BJ (cell line): ENCODE data around the gene INAVA. TPM values are rescaled to one million over a fixed set of nuclear protein-coding genes. Genes with fewer than 3 reads are reported as not detected.
"Not testable (repeated sequence)": the region's sequence is repeated elsewhere in the genome, so short reads cannot be mapped to it uniquely, and the experiment has no call there.

Source experiments
- CTCF ChIA-PET: fragments of 350-600 bp; formaldehyde crosslinking; extraction: SDS; loops from one replicate; lab custom pipeline; 2021; ENCODE audit warnings: antibody characterized with exemption, inconsistent platforms; lab: Yijun Ruan, JAX
- POLR2A ChIA-PET: fragments of 300-600 bp; sonication (Branson Sonifier 250); formaldehyde crosslinking; extraction: SDS; loops from one replicate; lab custom pipeline; 2021; ENCODE audit warnings: antibody characterized with exemption; lab: Charles Lee
- DNase-seq: peaks from one replicate; pipeline ENCODE4 v3.0.0-alpha.2; 2011; ENCODE audit warnings: low read depth
- H3K27me3 ChIP-seq: 2 replicates; pipeline ENCODE4 v1.6.0; 2011; ENCODE audit warnings: low read length; ENCODE audit not compliant: control insufficient read depth, insufficient read depth
- H3K36me3 ChIP-seq: 2 replicates; pipeline ENCODE4 v1.5.1; 2011; ENCODE audit warnings: low read length; ENCODE audit not compliant: control insufficient read depth, insufficient read depth
- H3K4me3 ChIP-seq: 2 replicates; pipeline ENCODE4 v1.5.1; 2011; ENCODE audit warnings: low read depth, mild to moderate bottlenecking, control low read depth, low read length
- CTCF ChIP-seq: IDR thresholded peaks from 2 replicates; pipeline ENCODE4 v1.5.1; 2011; ENCODE audit warnings: low read depth, mild to moderate bottlenecking, control low read depth, inconsistent platforms, low read length, moderate library complexity; ENCODE audit not compliant: insufficient read depth
- polyA plus RNA-seq: library from polyadenylated mRNA; depleted of rRNA; stranded (reverse); fragments of >200 nt; gene quantifications from 2 replicates; pipeline ENCODE4 v1.2.3, GENCODE V29; 2011

The INAVA gene
- polyA plus RNA-seq, 1 experiment: 0.01 TPM

- DNase-seq: no peak
- Histone ChIP-seq H3K36me3 (no peaks in the 10 kb centered on the region), H3K4me3 (no peak overlapping the region), H3K27me3 (peaks cover 4% of the 10 kb centered on the region; the same call in 1 of the 2 replicates)
- ChIA-PET CTCF (no interaction called here), POLR2A (no interaction called here)
- TF ChIP-seq CTCF: no peak
Observed at GRCh38 chr1:200929530-200930278, 35.0 kb downstream of the INAVA start.

GRCh38 chr1:200930285-200930684 lies 35.6 kb downstream of the INAVA start:
- DNase-seq, H3K4me3 ChIP-seq, CTCF ChIA-PET, POLR2A ChIA-PET, H3K36me3 ChIP-seq, H3K27me3 ChIP-seq: not testable (repeated sequence)

- ChIA-PET CTCF (interaction anchor here (1.0 kb wide), 1 partner anchor 41 kb away, joined by 3 read pairs; no protein-coding TSS in a partner anchor), POLR2A (no interaction called here)
- no peaks in the 10 kb centered on the region for H3K36me3 ChIP-seq
- H3K27me3 ChIP-seq: peaks cover 4% of the 10 kb centered on the region; the same call in 1 of the 2 replicates
- no peak overlapping the region for H3K4me3 ChIP-seq
- no peak for TF ChIP-seq CTCF
- no peak for DNase-seq
Observed at GRCh38 chr1:200931776-200932175, 37.1 kb downstream of the INAVA start.

- no peak for DNase-seq
- no peak for TF ChIP-seq CTCF
- Histone ChIP-seq H3K27me3 (peaks cover 2% of the 10 kb centered on the region; the same call in 1 of the 2 replicates), H3K36me3 (no peaks in the 10 kb centered on the region), H3K4me3 (no peak overlapping the region)
- ChIA-PET CTCF (interaction anchor here (0.9 kb wide), 1 partner anchor 18 kb away, joined by 3 read pairs; no protein-coding TSS in a partner anchor), POLR2A (no interaction called here)
Observed at GRCh38 chr1:200934676-200935245, 40.1 kb downstream of the INAVA start.

GRCh38 chr1:200935286-200935962 lies 40.7 kb downstream of the INAVA start:
- H3K4me3 ChIP-seq, H3K27me3 ChIP-seq, DNase-seq, H3K36me3 ChIP-seq, POLR2A ChIA-PET: not testable (repeated sequence)
- CTCF ChIA-PET: interaction anchor here (0.9 to 1.4 kb wide), 2 partner anchors 12 to 17 kb away, joined by 3 read pairs; no protein-coding TSS in a partner anchor

- Histone ChIP-seq H3K36me3 (no peaks in the 10 kb centered on the region), H3K27me3 (no peaks in the 10 kb centered on the region; the same call in 1 of the 2 replicates), H3K4me3 (no peak overlapping the region)
- DNase-seq: no peak
- no peak for TF ChIP-seq CTCF
- CTCF ChIA-PET: interaction anchor here (0.7 kb wide), 1 partner anchor 29 kb away, joined by 3 read pairs; no protein-coding TSS in a partner anchor
- POLR2A ChIA-PET: no interaction called here
Observed at GRCh38 chr1:200938955-200939354, 44.3 kb downstream of the INAVA start.
